RCC 7860 (cell line): ENCODE data around the gene CD14.
"Not testable (repeated sequence)": the region's sequence is repeated elsewhere in the genome, so short reads cannot be mapped to it uniquely, and the experiment has no call there.

ENCODE experiments used
- DNase-seq: peaks from one replicate; pipeline ENCODE4 v3.0.0-alpha.2; 2015; ENCODE audit warnings: low spot score
- FAIRE-seq: peaks from 2 replicates; lab custom pipeline; 2012; peaks lifted over from hg19 to GRCh38; lab: Jason Lieb, UNC

CD14 gene

GRCh38 chr5:140598836-140599235 is 34.1 kb downstream of the CD14 start:
- no peak for FAIRE-seq

GRCh38 chr5:140596321-140596741 is 36.6 kb downstream of the CD14 start:
- FAIRE-seq (no peak), DNase-seq (no peak)

More at GRCh38 chr5:140598836-140599235, 34.1 kb downstream of the CD14 start:
- no peak for DNase-seq

GRCh38 chr5:140595538-140596300 is 37.3 kb downstream of the CD14 start:
- no peak for DNase-seq
- no peak for FAIRE-seq

GRCh38 chr5:140594169-140594568 is 38.8 kb downstream of the CD14 start:
- no peak for FAIRE-seq
- no peak for DNase-seq

- not testable (repeated sequence) for FAIRE-seq
These were observed 39.9 kb downstream of the CD14 start for GRCh38 chr5:140593070-140593469.

GRCh38 chr5:140591747-140592372 is 41.1 kb downstream of the CD14 start:
- DNase-seq (no peak), FAIRE-seq (no peak)

More at GRCh38 chr5:140593070-140593469, 39.9 kb downstream of the CD14 start:
- not testable (repeated sequence) for DNase-seq

GRCh38 chr5:140590861-140591260 is 42.1 kb downstream of the CD14 start:
- FAIRE-seq (no peak), DNase-seq (no peak)

GRCh38 chr5:140588311-140589070 is 44.5 kb downstream of the CD14 start:
- FAIRE-seq (no peak), DNase-seq (no peak)

GRCh38 chr5:140587495-140587894 is 45.5 kb downstream of the CD14 start:
- no peak for DNase-seq
- FAIRE-seq: no peak
